Raji (cell line): ENCODE data around the gene SOCS7.

Source experiments
- POLR2A ChIP-seq: IDR thresholded peaks from 2 replicates; pipeline ENCODE4 v1.6.1; 2011; ENCODE audit warnings: low read depth, low read length, control low read depth; ENCODE audit not compliant: insufficient read depth

Gene SOCS7

DNA sequence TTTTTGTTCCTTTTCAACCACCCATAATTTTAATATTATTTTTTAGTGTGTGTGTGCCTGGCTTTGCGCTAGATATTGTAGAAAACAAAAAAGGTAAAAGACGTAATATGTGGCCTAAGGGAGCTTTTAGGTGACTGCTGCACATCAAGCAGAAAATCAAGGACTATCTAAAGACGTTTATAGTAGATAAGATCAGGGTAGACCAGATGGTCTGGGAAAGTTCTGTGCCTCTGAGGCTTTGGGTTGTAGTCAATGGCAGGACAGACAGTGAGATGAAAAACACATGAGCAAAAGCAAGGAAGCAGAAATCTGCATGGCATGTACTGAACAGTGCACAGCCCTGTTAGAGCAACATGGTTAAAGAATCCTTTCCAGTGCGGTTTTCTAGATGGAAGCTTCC, 49.8 kb downstream of the SOCS7 start:
- TF ChIP-seq POLR2A, result no peak

DNA sequence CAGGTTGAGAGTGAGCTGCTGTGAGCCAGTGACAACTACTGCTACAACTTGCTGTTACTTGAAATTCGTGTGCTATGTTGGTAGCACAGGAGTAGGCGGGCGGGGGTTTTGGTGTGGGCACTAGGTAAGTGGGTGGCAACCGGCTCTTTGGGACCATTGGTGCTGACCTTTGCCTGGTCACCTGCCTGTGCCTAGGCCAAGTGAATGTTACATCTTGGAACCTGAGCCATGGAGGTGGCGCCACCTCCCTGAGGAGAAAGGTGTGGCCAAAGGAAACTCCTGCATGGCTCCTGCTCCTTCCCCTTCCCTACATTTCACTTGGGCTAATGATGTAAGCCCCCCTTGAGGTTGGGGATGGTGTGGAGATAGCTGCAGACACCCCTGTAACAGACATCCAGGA, 51.3 kb downstream of the SOCS7 start:
- no peak for TF ChIP-seq POLR2A

DNA sequence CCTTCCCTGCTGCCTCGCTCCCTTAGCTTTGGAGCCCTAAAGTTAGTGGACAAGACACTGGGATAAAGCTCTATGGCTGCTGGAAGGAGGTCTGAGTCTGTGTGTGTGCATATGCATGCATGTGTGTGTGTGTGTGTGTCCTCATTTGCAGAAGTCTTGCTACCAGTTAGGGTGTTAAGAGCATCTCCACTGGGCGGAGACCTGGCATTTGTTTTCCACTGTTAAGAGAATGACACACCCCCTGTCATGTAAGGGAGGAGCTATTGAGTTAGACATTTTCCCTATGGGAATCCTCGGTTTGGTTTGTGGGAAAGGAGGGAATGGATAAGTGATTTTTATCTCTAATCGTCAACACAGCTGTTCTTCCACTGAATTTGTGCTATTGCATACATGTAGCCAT, 51.8 kb downstream of the SOCS7 start:
- no peak for TF ChIP-seq POLR2A

DNA sequence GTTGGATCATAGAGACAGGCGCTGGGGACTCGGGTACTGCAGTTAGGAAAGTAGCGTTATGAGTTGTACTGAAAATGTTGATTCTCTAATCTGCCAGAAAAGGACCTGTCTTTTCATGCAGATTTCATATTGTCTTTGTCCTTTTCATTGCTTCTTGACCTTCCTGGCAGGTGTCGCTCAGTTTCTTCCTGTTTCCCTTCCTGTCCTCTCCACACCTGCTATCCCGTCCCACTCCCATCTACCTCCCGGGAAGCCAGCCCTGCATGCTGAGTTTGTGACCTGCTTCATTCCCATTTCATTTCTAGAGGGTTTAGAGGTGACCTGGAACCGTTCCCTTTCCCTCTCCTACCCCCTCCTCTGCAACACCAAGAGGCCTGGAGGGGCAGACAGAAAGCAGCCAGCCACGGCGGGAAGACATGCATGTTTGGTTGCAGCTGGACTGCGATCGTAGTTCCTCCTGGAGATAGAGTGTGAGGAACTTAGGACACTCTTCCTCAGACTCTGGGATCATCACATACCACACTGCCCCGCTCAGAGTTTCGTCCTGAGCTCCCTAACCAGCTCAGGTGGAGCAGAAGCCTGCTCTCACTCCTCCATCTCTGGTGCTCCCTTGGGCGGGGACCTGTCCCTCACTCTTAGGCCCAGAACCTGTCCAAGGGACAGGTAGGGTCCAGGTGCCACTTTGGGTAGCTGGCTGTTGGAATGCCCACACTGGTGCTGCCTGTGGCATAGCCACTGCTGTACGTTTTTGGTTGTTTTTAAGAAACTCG, 52.7 kb downstream of the SOCS7 start:
- TF ChIP-seq POLR2A, result no peak

DNA sequence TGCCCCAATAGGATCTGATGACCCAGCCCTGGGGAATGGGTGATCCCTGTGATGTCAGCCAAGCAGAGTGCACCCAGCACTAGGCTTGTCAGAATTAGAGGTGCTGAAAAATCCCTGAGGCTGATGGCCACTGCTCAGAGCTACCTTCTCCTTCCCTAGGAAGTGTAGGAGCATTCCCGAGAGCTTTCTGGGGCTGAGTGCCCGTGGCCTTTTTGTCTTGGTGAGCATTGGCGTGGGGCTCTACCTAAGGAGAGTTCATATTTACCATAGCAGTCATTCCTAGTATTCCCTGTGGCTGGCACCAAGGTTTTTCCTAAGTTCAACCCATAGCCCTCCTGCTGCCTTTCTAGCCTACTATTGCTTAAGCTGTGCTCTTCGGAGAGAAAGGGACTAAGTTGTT, 54.0 kb downstream of the SOCS7 start:
- TF ChIP-seq POLR2A, result no peak

DNA sequence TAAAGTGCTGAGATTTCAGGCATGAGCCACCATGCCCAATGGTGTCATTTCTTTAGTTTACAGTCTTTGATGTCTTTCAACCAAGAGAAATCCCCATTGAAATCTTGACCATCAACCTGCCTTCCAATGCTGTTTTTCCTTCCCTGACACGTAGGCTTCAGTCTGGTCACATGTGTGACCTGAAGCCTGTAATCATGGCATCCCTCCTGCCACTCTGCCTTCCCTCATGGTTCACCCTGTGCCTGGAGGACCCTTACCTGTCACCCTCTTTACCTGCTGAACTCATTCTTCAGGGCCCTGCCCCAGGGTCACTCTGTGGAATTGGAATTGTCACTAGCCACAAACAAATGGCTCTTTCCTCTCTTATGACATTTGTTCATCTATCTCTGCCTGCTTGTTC, 58.6 kb downstream of the SOCS7 start:
- TF ChIP-seq POLR2A, result no peak

DNA sequence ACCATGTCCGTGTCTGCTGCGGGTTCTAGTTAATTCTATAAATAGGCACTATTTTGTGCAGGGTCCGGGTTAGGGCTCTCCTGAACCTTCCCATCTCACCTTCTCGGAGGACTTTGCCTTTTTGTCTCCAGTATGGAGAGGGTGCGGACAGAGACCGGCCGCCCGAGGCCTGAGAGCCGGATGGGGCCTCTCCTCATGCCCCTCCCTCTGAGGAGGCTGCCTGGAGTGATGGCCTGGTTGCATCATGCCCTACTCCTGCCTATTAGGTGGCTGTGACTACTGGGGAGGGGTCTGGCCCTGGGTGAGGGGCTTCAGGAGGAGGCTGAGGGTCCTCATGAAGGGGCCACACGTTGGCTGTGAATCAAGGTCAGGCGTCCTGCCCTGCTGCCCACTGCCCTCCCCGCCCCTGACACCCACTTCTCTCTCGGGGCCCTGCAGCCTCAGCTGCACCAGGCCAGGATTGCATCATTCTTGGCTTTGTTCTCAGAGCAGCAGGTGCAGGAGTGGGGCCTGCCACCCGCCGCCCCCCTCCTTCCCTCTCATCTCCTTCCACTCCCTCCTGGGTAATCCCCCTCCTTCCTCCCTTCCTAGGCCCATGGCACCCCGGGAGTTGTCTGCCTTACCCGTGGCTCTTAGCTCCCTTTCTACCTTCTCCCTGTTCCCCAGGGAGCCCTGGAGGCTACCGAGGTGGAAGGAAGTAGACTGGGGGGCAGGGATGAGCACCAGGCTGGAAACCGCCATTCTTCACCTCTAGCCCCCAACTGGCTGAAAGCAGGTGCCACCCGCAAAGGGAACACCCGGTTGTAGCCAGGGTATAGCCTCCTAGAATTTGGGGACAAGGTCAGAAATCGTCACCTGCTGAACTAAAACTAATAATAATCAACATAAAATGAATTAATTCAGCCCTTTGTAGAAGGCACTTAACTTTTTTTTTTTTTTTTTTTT, 63.9 kb downstream of the SOCS7 start:
- TF ChIP-seq POLR2A, result no peak

DNA sequence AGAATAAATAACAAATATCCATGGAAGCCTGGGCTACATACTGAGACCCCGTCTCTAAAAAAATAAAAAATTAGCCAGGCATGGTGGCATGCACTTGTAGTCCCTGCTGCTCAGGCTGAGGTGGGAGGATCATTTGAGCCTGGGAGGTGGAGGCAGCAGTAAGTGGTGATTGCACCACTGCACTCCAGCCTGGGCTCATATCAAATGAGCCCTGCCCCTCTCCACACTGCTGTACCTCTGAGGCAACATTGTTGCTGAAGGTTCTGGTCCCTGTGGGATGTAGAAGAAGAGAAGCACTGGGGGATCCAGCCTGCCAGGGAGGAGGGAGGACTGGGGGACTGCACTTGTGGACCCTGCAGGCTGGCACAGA, 65.2 kb downstream of the SOCS7 start:
- TF ChIP-seq POLR2A, result no peak

DNA sequence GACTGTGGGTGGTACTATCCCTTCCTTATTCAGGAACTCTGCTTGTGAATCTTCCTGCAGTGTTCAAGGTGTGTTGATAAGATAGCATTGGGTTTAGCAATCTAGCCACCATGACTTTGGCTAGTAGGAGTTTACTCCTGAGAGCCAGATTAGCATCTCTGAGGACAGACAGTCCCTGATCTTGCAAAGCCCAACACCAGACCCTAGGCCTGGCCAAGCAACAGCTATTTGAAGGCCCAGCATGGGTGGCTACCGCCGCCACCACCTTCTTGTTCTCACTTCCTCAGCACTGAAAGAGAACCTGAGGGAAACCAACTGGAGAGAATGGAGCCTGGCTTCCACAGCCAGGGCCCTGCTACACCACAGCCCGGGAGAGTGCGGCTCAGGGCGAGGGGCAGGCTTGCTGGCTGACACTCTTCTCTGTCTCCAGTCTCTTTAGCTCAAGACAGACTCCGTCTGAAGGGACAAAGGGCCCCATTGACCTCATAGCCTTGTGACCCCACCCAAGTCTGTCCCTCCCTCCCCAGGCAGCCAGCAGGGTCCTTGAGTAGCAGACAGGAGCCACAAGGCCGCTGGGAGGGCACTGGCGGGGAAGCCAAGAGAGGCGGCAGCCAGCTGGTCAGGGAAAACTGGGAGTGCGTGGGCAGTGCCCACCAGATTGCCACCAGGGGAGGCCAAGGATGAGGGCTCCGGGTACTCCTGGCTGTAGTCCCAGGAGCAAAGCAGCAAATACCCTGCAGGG, 65.7 kb downstream of the SOCS7 start:
- TF ChIP-seq POLR2A, result no peak

DNA sequence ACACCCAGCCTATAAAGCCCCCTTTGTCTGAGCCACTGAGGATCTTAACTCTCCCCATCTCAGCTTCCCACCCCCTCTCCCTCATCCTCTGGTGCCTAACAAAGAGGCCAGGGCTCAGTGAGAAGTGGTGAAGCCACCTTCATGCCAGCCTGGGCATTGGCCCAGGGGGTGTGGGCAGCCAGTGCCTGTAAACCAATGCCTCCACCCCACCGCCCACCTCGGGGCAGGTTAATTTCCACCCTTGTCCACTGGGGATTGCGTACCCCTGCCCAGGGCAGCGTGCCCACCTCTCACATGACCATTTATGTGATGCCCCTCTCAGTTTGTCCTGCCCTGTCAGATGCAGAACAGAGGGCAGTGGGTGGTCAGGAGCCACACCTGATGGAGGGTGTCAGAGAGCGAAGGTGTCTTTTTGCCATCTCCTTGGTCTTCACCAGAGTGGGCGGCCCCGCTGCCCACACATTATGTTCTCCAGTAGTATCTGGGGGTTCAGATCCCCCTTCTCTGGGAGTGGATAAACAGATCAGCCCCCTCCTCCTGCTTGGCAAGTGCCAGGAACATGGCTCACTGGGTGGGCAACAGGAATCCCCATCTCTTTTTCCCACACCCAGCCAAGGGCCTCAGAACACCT, 66.5 kb downstream of the SOCS7 start:
- TF ChIP-seq POLR2A, result no peak

DNA sequence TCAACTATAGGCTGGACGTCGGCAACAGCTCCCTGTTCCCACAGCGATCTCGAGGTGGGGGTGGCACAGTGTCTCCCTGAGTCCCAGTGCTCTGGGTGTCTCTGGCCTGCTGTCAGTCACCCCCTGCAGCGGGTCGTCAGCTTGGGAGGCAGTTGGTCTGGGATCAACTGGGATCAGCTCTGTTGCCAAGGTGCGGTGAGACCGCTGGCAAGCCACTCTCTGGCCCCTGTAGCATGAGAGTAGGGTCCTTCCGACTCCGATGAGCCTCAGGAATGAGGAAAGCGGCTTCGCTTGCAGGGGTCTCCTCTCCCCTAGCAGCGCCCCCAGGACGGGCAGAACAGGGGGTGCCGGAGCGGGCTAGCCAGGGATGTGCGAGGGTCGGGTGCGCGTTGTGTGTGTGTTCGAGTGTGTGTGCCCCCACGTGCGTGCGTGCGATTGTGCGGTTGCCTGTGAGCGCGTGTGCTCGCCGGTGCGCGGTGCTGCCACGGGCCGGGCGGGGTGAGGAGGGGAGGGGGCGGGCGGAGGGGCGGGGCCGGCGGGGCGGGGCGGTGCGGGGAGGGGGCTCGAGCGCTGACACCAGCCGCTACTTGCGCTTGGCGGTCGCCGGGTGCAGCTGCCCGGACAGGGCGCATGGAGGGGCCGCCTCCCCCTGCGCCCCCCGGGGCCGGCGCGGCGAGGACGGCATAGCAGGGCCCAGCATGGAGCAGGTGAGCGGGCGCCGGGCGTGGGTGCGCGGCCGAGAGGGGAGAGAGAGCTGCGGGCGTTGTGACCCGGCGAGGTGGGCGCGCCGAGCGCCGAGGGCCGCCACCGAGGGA, 67.3 kb downstream of the SOCS7 start:
- TF ChIP-seq POLR2A, result no peak

DNA sequence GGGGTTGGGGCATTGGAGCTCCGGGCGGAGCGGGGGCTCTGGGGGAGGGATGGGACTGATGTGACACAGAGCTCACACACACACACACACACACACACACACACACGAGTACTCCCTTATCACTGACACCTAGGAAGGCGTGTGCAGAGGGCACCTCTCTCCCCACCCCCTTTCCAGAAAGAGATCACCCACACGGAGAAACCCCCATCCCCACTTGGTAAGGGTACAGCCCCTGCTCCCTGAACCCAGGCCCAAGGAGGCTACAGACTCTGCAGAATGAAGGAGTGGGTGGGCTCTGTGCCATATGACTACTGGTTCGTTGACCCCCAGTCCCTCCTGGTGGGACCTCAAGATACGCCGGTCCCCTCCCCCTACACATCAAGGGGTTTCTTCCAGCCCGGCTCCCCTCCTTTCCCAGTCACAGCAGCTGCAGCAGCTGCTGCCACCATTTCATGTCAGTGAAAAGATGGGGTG, 67.9 kb downstream of the SOCS7 start:
- TF ChIP-seq POLR2A, result no peak

DNA sequence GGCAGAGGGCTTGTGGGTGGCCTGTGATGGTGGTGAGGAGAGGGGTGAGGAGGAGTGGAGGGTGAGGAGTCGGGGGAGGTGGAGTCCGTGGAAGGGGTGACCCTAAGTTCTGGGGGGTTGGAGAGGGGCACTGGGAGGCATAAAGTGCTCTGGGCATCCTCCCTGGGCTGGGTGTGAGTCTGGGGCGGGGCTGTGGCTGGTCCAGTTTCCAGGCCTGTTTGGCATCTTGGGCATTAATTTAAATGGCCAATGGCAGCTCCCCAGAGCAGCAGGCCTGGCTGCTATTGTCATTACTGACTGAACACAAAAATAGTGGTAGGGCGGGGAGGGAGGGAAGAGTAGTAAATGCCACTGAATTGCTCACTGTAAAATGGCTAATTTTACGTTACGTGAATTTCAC, 68.9 kb downstream of the SOCS7 start:
- TF ChIP-seq POLR2A, result no peak

DNA sequence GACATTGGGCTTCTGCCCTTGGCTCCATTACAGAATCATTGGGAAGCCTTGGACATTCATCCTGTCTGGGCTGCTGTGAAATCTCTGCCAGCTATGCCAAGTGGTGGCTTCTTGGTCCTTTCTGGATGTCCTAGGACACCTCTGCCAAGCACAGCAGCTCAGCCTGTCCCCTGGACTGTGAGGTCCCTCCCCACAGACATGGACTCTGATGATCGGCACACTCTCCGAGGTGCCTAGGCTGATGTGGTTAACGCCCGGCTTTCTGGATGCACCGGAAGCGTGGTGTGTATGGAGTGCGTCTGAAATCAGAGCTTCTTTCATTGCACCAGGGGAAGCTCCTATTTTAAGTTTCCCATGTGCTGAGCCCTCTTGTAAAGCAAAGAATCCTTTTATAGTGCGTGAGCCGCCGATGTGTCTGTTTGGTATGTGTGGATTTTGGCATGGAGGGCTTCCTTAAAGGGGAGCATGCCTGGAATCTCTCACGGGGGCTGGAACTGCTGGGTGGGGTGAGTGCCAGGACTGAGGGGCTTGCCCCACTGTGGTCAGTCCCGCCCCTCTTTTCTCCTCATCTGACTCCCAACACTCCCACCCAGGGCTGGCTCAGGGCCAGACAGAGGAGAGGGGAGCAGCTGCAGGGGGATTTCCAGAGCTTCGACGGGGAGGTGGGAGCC, 69.7 kb downstream of the SOCS7 start:
- no peak for TF ChIP-seq POLR2A
